HCT116 (cell line): ENCODE measurements around the gene CIT. TPM values are rescaled to one million over a fixed set of nuclear protein-coding genes. Genes with fewer than 3 reads are reported as not detected.
A peak's percentile ranks its signal among the peaks of the same experiment; 100 is the strongest.

Source experiments
- ATAC-seq: fragments of 200-7000 bp; cut with Tn5 transposase; 2 replicates; pipeline ENCODE4 v1.9.1; 2020; ENCODE audit warnings: mild to moderate bottlenecking, moderate library complexity
- BruUV-seq: library from RNA; stranded (reverse); fragments of 400-500 nt; replicated peaks from 2 replicates; lab custom pipeline; 2021; lab: Mats Ljungman, UMichigan
- CTCF ChIA-PET: fragments of 300-600 bp; sonication (Branson Sonifier 250); formaldehyde crosslinking; loops from one replicate; lab custom pipeline; 2021; ENCODE audit warnings: antibody characterized with exemption; lab: Charles Lee
- POLR2A ChIA-PET: fragments of 300-600, 350-600 bp; sonication (Branson Sonifier 250); formaldehyde crosslinking; loops from one replicate; lab custom pipeline; 2021; ENCODE audit warnings: antibody characterized with exemption; lab: Charles Lee
- RAD21 ChIA-PET, 2 experiments: fragments of 300-600 bp; sonication (Branson Sonifier 250); formaldehyde crosslinking; loops; one replicate each; lab custom pipeline; 2023; ENCODE audit warnings: low total read pairs in 2 of 2; ENCODE audit not compliant: uncharacterized antibody in 2 of 2, unreplicated experiment in 2 of 2, low non-redundant PET in 1 of 2; lab: Charles Lee
- DNase-seq: peaks from one replicate; pipeline ENCODE4 v3.0.0-alpha.2; 2010; ENCODE audit warnings: low read depth, low spot score
- H2AFZ ChIP-seq: fragments of 200-600 bp; shearing (Covaris generic), sonication (generic); 2 replicates; pipeline ENCODE4 v1.6.1; 2017; ENCODE audit warnings: low read depth, mixed run types, mixed read lengths, antibody characterized with exemption, low read length; ENCODE audit not compliant: poor library complexity, severe bottlenecking
- H3K27ac ChIP-seq: 2 replicates; pipeline ENCODE4 v1.5.1; 2012; ENCODE audit warnings: low read depth, low read length
- H3K27me3 ChIP-seq: fragments of 200-600 bp; sonication (generic); 2 replicates; pipeline ENCODE4 v1.6.1; 2016; ENCODE audit warnings: mixed run types, low read length, mixed read lengths; ENCODE audit not compliant: insufficient read depth
- H3K36me3 ChIP-seq, 2 experiments: fragments of 200-500 bp in 1 of 2; fragments of 200-600 bp in 1 of 2; sonication (Bioruptor generic) in 1 of 2; sonication (generic) in 1 of 2; 2 replicates each; pipeline versions ENCODE4 v1.5.1 to v1.6.1; 2014 to 2016; ENCODE audit warnings: low read length in 2 of 2, inconsistent platforms in 1 of 2, mixed read lengths in 1 of 2, mixed run types in 1 of 2; ENCODE audit not compliant: insufficient read depth in 2 of 2, control insufficient read depth in 1 of 2
- H3K4me1 ChIP-seq, 2 experiments: fragments of 200-600 bp in 1 of 2; sonication (generic) in 1 of 2; 2 replicates each; pipeline versions ENCODE4 v1.5.1 to v1.6.1; 2012 to 2017; ENCODE audit warnings: low read length in 2 of 2, inconsistent platforms in 1 of 2, mild to moderate bottlenecking in 1 of 2, mixed read lengths in 1 of 2, mixed run types in 1 of 2, moderate library complexity in 1 of 2; ENCODE audit not compliant: insufficient read depth in 2 of 2, control insufficient read depth in 1 of 2
- H3K4me2 ChIP-seq: fragments of 200-600 bp; sonication (generic); 2 replicates; pipeline ENCODE4 v1.6.1; 2017; ENCODE audit warnings: mixed run types, low read length, mixed read lengths
- H3K4me3 ChIP-seq, 2 experiments: fragments of 200-600 bp in 1 of 2; sonication (generic) in 1 of 2; replicated peaks in 1 of 2; 2 replicates each; pipeline ENCODE4 v1.5.1; 2011 to 2016; ENCODE audit warnings: low read length in 2 of 2, control low read depth in 1 of 2, low read depth in 1 of 2, mild to moderate bottlenecking in 1 of 2, mixed read lengths in 1 of 2, mixed run types in 1 of 2
- H3K79me2 ChIP-seq: fragments of 200-600 bp; sonication (generic); 2 replicates; pipeline ENCODE4 v1.6.1; 2017; ENCODE audit warnings: mild to moderate bottlenecking, mixed run types, low read length, moderate library complexity, mixed read lengths; ENCODE audit not compliant: insufficient read depth
- H3K9ac ChIP-seq: fragments of 200-600 bp; sonication (generic); 2 replicates; pipeline ENCODE4 v1.6.1; 2016; ENCODE audit warnings: low read length, mixed read lengths
- H3K9me2 ChIP-seq: fragments of 200-600 bp; sonication (generic), shearing (Covaris generic); 2 replicates; pipeline ENCODE4 v1.6.1; 2017; ENCODE audit warnings: mixed run types, mild to moderate bottlenecking, moderate library complexity; ENCODE audit not compliant: insufficient read depth
- H3K9me3 ChIP-seq, 2 experiments: fragments of 200-500 bp in 1 of 2; fragments of 200-600 bp in 1 of 2; sonication (Bioruptor generic) in 1 of 2; sonication (generic) in 1 of 2; 2 replicates each; pipeline ENCODE4 v1.6.1; 2014 to 2017; ENCODE audit warnings: low read length in 2 of 2, mixed read lengths in 2 of 2, inconsistent platforms in 1 of 2, low read depth in 1 of 2, mild to moderate bottlenecking in 1 of 2, mixed run types in 1 of 2, moderate library complexity in 1 of 2; ENCODE audit not compliant: control insufficient read depth in 1 of 2, insufficient read depth in 1 of 2
- H4K20me1 ChIP-seq: fragments of 200-600 bp; sonication (generic), shearing (Covaris generic); 2 replicates; pipeline ENCODE4 v1.6.1; 2017; ENCODE audit warnings: mixed run types, mild to moderate bottlenecking, moderate library complexity; ENCODE audit not compliant: insufficient read depth
- CBX3 ChIP-seq: IDR thresholded peaks from 2 replicates; pipeline ENCODE4 v1.6.1; 2012; ENCODE audit warnings: low read depth
- CEBPB ChIP-seq: IDR thresholded peaks from 2 replicates; pipeline ENCODE4 v1.6.1; 2012; ENCODE audit warnings: low read depth
- CTCF ChIP-seq, 3 experiments: fragments of 200-600 bp in 1 of 3; sonication (generic) in 1 of 3; IDR thresholded peaks in 2 of 3; conservative IDR thresholded peaks in 1 of 3; 2 replicates each; pipeline ENCODE4 v1.5.1; 2012 to 2017; ENCODE audit warnings: low read depth in 2 of 3, low read length in 2 of 3, antibody characterized with exemption in 1 of 3, borderline replicate concordance in 1 of 3, control low read depth in 1 of 3, mild to moderate bottlenecking in 1 of 3, mixed read lengths in 1 of 3, mixed run types in 1 of 3, moderate library complexity in 1 of 3; ENCODE audit not compliant: insufficient read depth in 1 of 3
- EGR1 ChIP-seq: IDR thresholded peaks from 2 replicates; pipeline ENCODE4 v1.6.1; 2012; ENCODE audit warnings: low read depth
- JUND ChIP-seq: IDR thresholded peaks from 2 replicates; pipeline ENCODE4 v1.6.1; 2012
- RAD21 ChIP-seq: IDR thresholded peaks from 2 replicates; pipeline ENCODE4 v1.6.1; 2012; ENCODE audit warnings: low read depth, mild to moderate bottlenecking
- SIN3A ChIP-seq: IDR thresholded peaks from 2 replicates; pipeline ENCODE4 v1.6.1; 2012; ENCODE audit warnings: low read depth
- ZFX ChIP-seq: fragments of 450-650 bp; IDR thresholded peaks from 2 replicates; pipeline ENCODE4 v1.6.1; 2017
- intact Hi-C: fragments of 100-400 bp; cut with micrococcal nuclease; formaldehyde crosslinking; loops from 2 replicates; pipeline ENCODE4 v1.10.0; 2022
- total RNA-seq: library from RNA; stranded (reverse); gene quantifications from one replicate; pipeline ENCODE4 v1.2.1, GENCODE V29; 2021; ENCODE audit not compliant: unreplicated experiment

CIT gene
- total RNA-seq, 1 experiment from 2014 or later: 54.2 TPM

- Histone ChIP-seq H3K4me2 (no peak overlapping the region), H3K9ac (no peak overlapping the region), H3K4me1 (no peaks in the 10 kb centered on the region), H3K9me2 (no peaks in the 10 kb centered on the region), H3K36me3 (peaks cover 4 to 20% of the 10 kb centered on the region in 2 experiments), H3K9me3 (no peaks in the 10 kb centered on the region), H3K79me2 (no peaks in the 10 kb centered on the region)
- ChIA-PET CTCF (no interaction called here), RAD21 (no interaction called here)
- DNase-seq (no peak), ATAC-seq (no peak)
- no TSS peak for BruUV-seq
- intact Hi-C loops: loop anchor here (5.0 kb wide), 1 partner anchor 85 kb away; no protein-coding TSS in a partner anchor
- TF ChIP-seq ZFX (no peak), CEBPB (no peak), SIN3A (no peak), CTCF (IDR thresholded peaks at IDR 0.05 in 2 of 3, conservative IDR thresholded peaks at IDR 0.05 in 1 of 3; ENCODE audit: borderline replicate concordance in 1 of 3, insufficient read depth in 1 of 3, low read depth in 2 of 3, low read length in 2 of 3) (no peak), JUND (no peak)
- TF ChIP-seq, all 23 proteins: peak for 0
- POLR2A ChIA-PET: no interaction called here
- Histone ChIP-seq H3K27me3 (no peaks in the 10 kb centered on the region), H2AFZ (no peak overlapping the region), H3K4me3 (no peak overlapping the region), H4K20me1 (no peaks in the 10 kb centered on the region), H3K27ac (no peak overlapping the region)
Observed at GRCh38 chr12:119696943-119697342, 180.2 kb downstream of the CIT start.

- H3K4me2 ChIP-seq: no peak overlapping the region
- H3K36me3 ChIP-seq: peaks cover 2 to 18% of the 10 kb centered on the region in 2 experiments; a peak in 2 of 4 replicates
- DNase-seq (no peak), ATAC-seq (peak; percentile 74)
- no peak overlapping the region for H3K27ac ChIP-seq
- H3K4me3 ChIP-seq: no peak overlapping the region
- H3K9ac ChIP-seq: no peak overlapping the region
- no peaks in the 10 kb centered on the region for H3K9me3 ChIP-seq
- H4K20me1 ChIP-seq: no peaks in the 10 kb centered on the region
- intact Hi-C loops: loop anchor here (1.0 to 5.0 kb wide), 2 partner anchors 87 to 207 kb away; no protein-coding TSS in a partner anchor
- RAD21 ChIA-PET: interaction anchor here in 1 of 2 experiments (0.7 to 0.8 kb wide), 2 partner anchors 26 to 86 kb away, joined by 3 read pairs; no protein-coding TSS in a partner anchor
- CTCF ChIA-PET: interaction anchor here (0.7 to 1.6 kb wide), 5 partner anchors 9 to 207 kb away, joined by 4 to 11 read pairs (median 6); no protein-coding TSS in a partner anchor
- POLR2A ChIA-PET: interaction anchor here (0.6 kb wide), 1 partner anchor 21 kb away, joined by 3 read pairs; no protein-coding TSS in a partner anchor
- BruUV-seq: no TSS peak
- H3K4me1 ChIP-seq: no peaks in the 10 kb centered on the region
- no peaks in the 10 kb centered on the region for H3K27me3 ChIP-seq
- H3K9me2 ChIP-seq: no peaks in the 10 kb centered on the region
- no peaks in the 10 kb centered on the region for H3K79me2 ChIP-seq
- TF ChIP-seq CBX3 (no peak), CTCF (IDR thresholded peaks at IDR 0.05 in 2 of 3, conservative IDR thresholded peaks at IDR 0.05 in 1 of 3; ENCODE audit: borderline replicate concordance in 1 of 3, insufficient read depth in 1 of 3, low read depth in 2 of 3, low read length in 2 of 3) (peak; percentile 22 to 67 (median 62); a peak in 4 of 6 replicates), JUND (no peak), SIN3A (no peak), RAD21 (peak; percentile 32), EGR1 (no peak)
- TF ChIP-seq, all 23 proteins: peak for 2
- no peak overlapping the region for H2AFZ ChIP-seq
Observed at GRCh38 chr12:119695034-119695433, 182.1 kb downstream of the CIT start.
